GM12873 (cell line): ENCODE measurements around the gene GLIS1.

Experiments used
- CTCF ChIP-seq: IDR thresholded peaks from 2 replicates; pipeline ENCODE4 v1.5.1; 2012; ENCODE audit warnings: low read depth, mild to moderate bottlenecking, moderate library complexity, low read length, control low read depth; ENCODE audit not compliant: insufficient read depth; ENCODE audit errors: missing control alignments

The GLIS1 gene

GRCh38 chr1:53535226-53535625 is 203.7 kb downstream of the GLIS1 start:
- no peak for TF ChIP-seq CTCF

- no peak for TF ChIP-seq CTCF
Measured at GRCh38 chr1:53532912-53533311, 206.1 kb downstream of the GLIS1 start.

- no peak for TF ChIP-seq CTCF
Measured at GRCh38 chr1:53532377-53532776, 206.6 kb downstream of the GLIS1 start.

GRCh38 chr1:53530550-53530949 is 208.4 kb downstream of the GLIS1 start:
- no peak for TF ChIP-seq CTCF

GRCh38 chr1:53529555-53529954 is 209.4 kb downstream of the GLIS1 start:
- no peak for TF ChIP-seq CTCF

GRCh38 chr1:53527368-53527767 is 211.6 kb downstream of the GLIS1 start:
- TF ChIP-seq CTCF: no peak

GRCh38 chr1:53526451-53527101 is 212.4 kb downstream of the GLIS1 start:
- no peak for TF ChIP-seq CTCF

GRCh38 chr1:53525595-53525994 is 213.4 kb downstream of the GLIS1 start:
- TF ChIP-seq CTCF: peak; percentile 19
